SK-N-MC (cell line): Measurements from ENCODE around the gene PXDC1.

ENCODE experiments used
- DNase-seq: peaks from one replicate; pipeline ENCODE4 v3.0.0-alpha.2; 2011; ENCODE audit warnings: low read depth, low spot score
- H3K27ac ChIP-seq: fragments of 200-600 bp; sonication (generic); 2 replicates; pipeline ENCODE4 v1.5.1; 2016; ENCODE audit warnings: mixed run types
- H3K36me3 ChIP-seq: fragments of 200-600 bp; sonication (generic); 2 replicates; pipeline ENCODE4 v1.6.1; 2017; ENCODE audit warnings: antibody characterized with exemption, low read length, mixed read lengths; ENCODE audit not compliant: insufficient read depth
- H3K4me3 ChIP-seq: fragments of 200-600 bp; sonication (generic); 2 replicates; pipeline ENCODE4 v1.5.1; 2016
- H3K9ac ChIP-seq: fragments of 200-600 bp; sonication (generic); 2 replicates; pipeline ENCODE4 v1.8.0; 2017; ENCODE audit warnings: mixed run types, mixed read lengths; ENCODE audit not compliant: insufficient read length
- H3K9me3 ChIP-seq: fragments of 200-600 bp; sonication (generic); 2 replicates; pipeline ENCODE4 v1.6.1; 2017; ENCODE audit warnings: low read depth, mild to moderate bottlenecking, antibody characterized with exemption, low read length, moderate library complexity, mixed read lengths
- EZH2 ChIP-seq: fragments of 200-600 bp; sonication (generic); IDR thresholded peaks from one replicate; pipeline ENCODE4 v1.6.1; 2017; ENCODE audit warnings: antibody characterized with exemption
- FOXP2 ChIP-seq: optimal IDR thresholded peaks from 2 replicates; pipeline ENCODE3; 2011; ENCODE audit warnings: mild to moderate bottlenecking, moderate library complexity; ENCODE audit not compliant: insufficient read depth; ENCODE audit errors: extremely low read length, control extremely low read depth
- POLR2AphosphoS5 ChIP-seq: IDR thresholded peaks from 2 replicates; pipeline ENCODE4 v1.6.1; 2012; ENCODE audit warnings: mild to moderate bottlenecking, low read depth, low read length, borderline replicate concordance

The PXDC1 gene

DNA sequence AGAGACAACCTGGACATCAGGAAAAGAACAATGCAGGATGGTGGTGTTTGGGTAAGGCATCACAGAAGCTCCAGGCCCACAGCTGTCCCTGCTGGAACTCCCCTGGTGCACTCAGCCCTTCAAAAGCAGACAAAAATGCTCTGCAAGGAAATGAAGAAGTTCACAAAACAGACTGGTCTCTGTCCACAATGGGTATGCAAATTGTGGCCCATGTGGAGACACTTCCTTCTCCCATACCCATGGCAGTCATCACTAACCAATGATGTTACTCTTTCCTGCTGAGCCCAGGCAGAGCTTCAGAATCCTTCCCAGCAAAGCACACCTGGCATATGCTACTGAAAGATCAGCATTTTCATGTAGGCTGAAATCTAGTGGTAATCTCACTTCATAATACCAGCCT lies 42.6 kb upstream of the PXDC1 start:
- TF ChIP-seq FOXP2 (no peak), POLR2AphosphoS5 (no peak), EZH2 (no peak)
- no peak overlapping the region for H3K27ac ChIP-seq
- no peak for DNase-seq
- H3K9me3 ChIP-seq = no peaks in the 10 kb centered on the region
- H3K9ac ChIP-seq = no peak overlapping the region
- no peaks in the 10 kb centered on the region for H3K36me3 ChIP-seq
- H3K4me3 ChIP-seq = no peak overlapping the region

GRCh38 chr6:3793545-3793944 lies 42.0 kb upstream of the PXDC1 start:
- TF ChIP-seq POLR2AphosphoS5 (no peak), FOXP2 (no peak), EZH2 (no peak)
- H3K9ac ChIP-seq = no peak overlapping the region
- no peak for DNase-seq
- no peak overlapping the region for H3K4me3 ChIP-seq
- no peaks in the 10 kb centered on the region for H3K36me3 ChIP-seq
- H3K9me3 ChIP-seq = no peaks in the 10 kb centered on the region
- no peak overlapping the region for H3K27ac ChIP-seq

DNA sequence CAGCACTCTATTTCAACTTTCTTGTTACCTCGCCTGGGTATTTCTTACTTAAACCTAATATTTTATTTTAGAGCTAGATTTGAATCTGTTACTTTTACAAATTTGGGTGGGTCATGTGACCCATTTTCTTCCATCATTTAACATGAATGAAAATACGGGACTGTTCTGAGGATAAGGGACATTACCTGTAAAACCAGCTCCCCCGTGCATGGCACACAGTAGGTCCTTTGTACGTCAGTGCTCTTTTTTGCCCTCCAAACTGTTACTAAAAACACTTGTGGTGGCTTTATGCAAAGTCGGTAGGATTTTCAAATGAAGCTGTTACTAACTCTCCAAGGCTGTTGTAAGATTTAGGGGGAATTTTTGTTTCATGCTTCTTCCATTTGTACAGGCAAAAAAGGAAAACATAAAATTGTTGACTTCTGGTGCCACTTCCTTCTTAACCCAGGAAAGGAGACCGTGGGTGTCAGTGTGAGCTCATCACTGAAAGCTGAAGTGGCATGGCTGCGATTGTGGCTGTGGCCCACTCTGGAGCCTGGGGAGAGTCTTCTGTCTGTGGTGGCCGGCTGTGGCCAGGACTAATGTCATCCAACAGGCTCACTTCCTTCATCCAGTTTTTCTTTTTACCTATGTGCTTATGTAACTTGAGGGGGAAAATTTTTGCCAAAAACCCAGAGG lies 40.2 kb upstream of the PXDC1 start:
- TF ChIP-seq FOXP2 (no peak), EZH2 (no peak), POLR2AphosphoS5 (no peak)
- no peak overlapping the region for H3K4me3 ChIP-seq
- H3K9me3 ChIP-seq = no peaks in the 10 kb centered on the region
- H3K36me3 ChIP-seq = no peaks in the 10 kb centered on the region
- no peak overlapping the region for H3K27ac ChIP-seq
- no peak overlapping the region for H3K9ac ChIP-seq
- no peak for DNase-seq

DNA sequence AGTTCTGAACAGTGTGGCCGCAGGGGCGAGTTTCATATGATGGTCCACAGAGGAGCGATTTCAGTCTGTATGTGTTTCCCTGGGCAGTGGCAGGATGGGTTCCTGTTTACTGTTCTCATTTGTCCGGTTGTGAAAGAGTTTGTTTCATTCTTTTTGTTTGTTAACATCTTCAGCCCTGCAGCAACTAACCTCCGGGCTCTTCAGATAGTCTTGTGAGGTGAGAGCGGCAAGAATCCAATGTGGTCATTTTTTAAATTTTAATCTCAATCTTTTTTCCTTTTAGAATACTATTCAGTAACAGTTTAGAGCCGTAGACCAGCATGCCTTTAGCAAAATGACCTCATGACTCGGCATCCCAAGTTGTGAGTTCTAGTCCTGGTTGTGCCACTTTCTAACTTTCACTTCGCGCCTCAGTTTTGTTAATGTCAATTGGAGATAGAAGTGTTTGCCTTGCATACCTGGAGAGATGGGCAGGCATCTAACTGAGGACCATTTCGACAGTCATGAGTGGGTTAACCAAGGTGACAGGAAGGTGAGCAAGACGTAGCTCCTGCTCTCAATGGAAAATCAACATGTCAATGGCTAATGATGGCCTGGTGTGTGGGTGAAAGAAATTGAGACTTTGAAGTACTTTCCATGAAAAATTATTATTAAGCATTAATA lies 38.5 kb upstream of the PXDC1 start:
- no peak overlapping the region for H3K4me3 ChIP-seq
- no peaks in the 10 kb centered on the region for H3K36me3 ChIP-seq
- H3K9me3 ChIP-seq = no peaks in the 10 kb centered on the region
- no peak overlapping the region for H3K27ac ChIP-seq
- no peak for DNase-seq
- no peak overlapping the region for H3K9ac ChIP-seq
- TF ChIP-seq POLR2AphosphoS5 (no peak), EZH2 (no peak), FOXP2 (no peak)

GRCh38 chr6:3789018-3789895 lies 37.7 kb upstream of the PXDC1 start:
- Histone ChIP-seq H3K36me3 (no peaks in the 10 kb centered on the region), H3K9ac (no peak overlapping the region), H3K9me3 (no peaks in the 10 kb centered on the region), H3K27ac (no peak overlapping the region), H3K4me3 (no peak overlapping the region)
- TF ChIP-seq EZH2 (no peak), POLR2AphosphoS5 (no peak), FOXP2 (no peak)
- no peak for DNase-seq

GRCh38 chr6:3788408-3789017 lies 37.0 kb upstream of the PXDC1 start:
- Histone ChIP-seq H3K27ac (no peak overlapping the region), H3K4me3 (no peak overlapping the region), H3K9ac (no peak overlapping the region), H3K36me3 (no peaks in the 10 kb centered on the region), H3K9me3 (no peaks in the 10 kb centered on the region)
- no peak for DNase-seq
- TF ChIP-seq EZH2 = no peak
- TF ChIP-seq POLR2AphosphoS5 = no peak
- no peak for TF ChIP-seq FOXP2

GRCh38 chr6:3786141-3786540 lies 34.6 kb upstream of the PXDC1 start:
- Histone ChIP-seq H3K9me3 (no peaks in the 10 kb centered on the region), H3K9ac (no peak overlapping the region), H3K36me3 (no peaks in the 10 kb centered on the region), H3K27ac (no peak overlapping the region), H3K4me3 (no peak overlapping the region)
- TF ChIP-seq EZH2 (no peak), FOXP2 (no peak), POLR2AphosphoS5 (no peak)
- no peak for DNase-seq

DNA sequence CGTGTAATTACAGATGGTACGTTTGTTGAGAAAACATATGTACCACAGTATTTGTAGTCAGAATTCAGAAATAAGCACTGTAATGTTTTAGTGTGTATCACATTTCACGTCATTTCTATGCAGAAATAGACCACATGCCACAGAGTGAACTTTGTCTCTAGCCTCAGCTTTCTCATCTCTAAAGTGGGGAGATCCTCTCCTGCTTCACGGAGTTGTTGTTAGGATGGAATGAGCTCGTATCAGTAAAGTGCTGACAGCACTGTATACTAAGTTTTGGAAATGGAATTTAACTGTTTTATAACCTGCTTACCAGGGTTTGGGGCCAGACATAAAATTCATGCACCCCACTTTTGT lies 34.2 kb upstream of the PXDC1 start:
- TF ChIP-seq FOXP2 (no peak), POLR2AphosphoS5 (no peak), EZH2 (no peak)
- Histone ChIP-seq H3K4me3 (no peak overlapping the region), H3K9ac (no peak overlapping the region), H3K36me3 (no peaks in the 10 kb centered on the region), H3K9me3 (no peaks in the 10 kb centered on the region), H3K27ac (no peak overlapping the region)
- no peak for DNase-seq
